Pancreas (tissue), 10 donors: ENCODE results near the gene CASP10. TPM values are rescaled to one million over a fixed set of nuclear protein-coding genes. Genes with fewer than 3 reads are reported as not detected.

ENCODE experiments used
- ATAC-seq, 4 donors: fragments of 200-7000 bp; cut with Tn5 transposase; one replicate each; pipeline versions ENCODE4 v1.8.0 to v1.9.1; 2020; ENCODE audit warnings: mild to moderate bottlenecking in 4 of 4, moderate library complexity in 4 of 4
- DNase-seq, 6 donors: peaks; one replicate each; pipeline ENCODE4 v3.0.0-alpha.2; 2020
- FAIRE-seq: peaks from 2 replicates; lab custom pipeline; 2012; peaks lifted over from hg19 to GRCh38; lab: Jason Lieb, UNC
- H3K27ac ChIP-seq, 4 donors: fragments of 200-600 bp; sonication (generic); 1 replicate in 3 of 4; 2 replicates in 1 of 4; pipeline versions ENCODE4 v1.5.0 to v1.8.0; 2020
- H3K27me3 ChIP-seq, 4 donors: fragments of 200-600 bp; one replicate each; pipeline ENCODE4 v1.8.0; 2021
- H3K36me3 ChIP-seq, 3 donors: fragments of 200-600 bp; sonication (generic) in 1 of 3; one replicate each; pipeline versions ENCODE4 v1.5.0 to v1.8.0; 2020 to 2021
- H3K4me1 ChIP-seq, 3 donors: fragments of 200-600 bp; one replicate each; pipeline ENCODE4 v1.8.0; 2021
- H3K4me3 ChIP-seq, 4 donors: fragments of 200-600 bp; sonication (generic) in 2 of 4; one replicate each; pipeline versions ENCODE4 v1.5.0 to v1.8.0; 2020 to 2021
- H3K9me3 ChIP-seq, 4 donors: fragments of 200-600 bp; one replicate each; pipeline ENCODE4 v1.8.0; 2021
- CTCF ChIP-seq, 4 donors: fragments of 200-600 bp; sonication (generic) in 3 of 4; IDR thresholded peaks; one replicate each; pipeline versions ENCODE4 v1.5.0 to v1.8.0; 2021; ENCODE audit warnings: antibody characterized with exemption in 4 of 4
- WGBS, 2 donors: extraction: QIAGEN DNeasy Blood & Tissue Kit; methylation state at CpG; one replicate each; pipeline ENCODE4 v1.1.7; 2013; 5-methylcytosine and 5-hydroxymethylcytosine counted together
- intact Hi-C, 3 donors: fragments of 100-400 bp; cut with DNase I; formaldehyde crosslinking; loops; one replicate each; pipeline versions ENCODE4 v1.11.1 to v1.14.2; 2022
- polyA plus RNA-seq, 2 donors: library from polyadenylated mRNA; stranded (reverse); fragments of 200-250 nt; gene quantifications; one replicate each; pipeline ENCODE4 v1.2.3, GENCODE V29; 2013
- total RNA-seq, 6 donors: library from RNA; stranded (reverse); fragmentation: NEBNext Ultra II Directional in 4 of 6; extraction: Animal tissue kit (Norgen Biotek cat#: 25700) in 4 of 6; gene quantifications; one replicate each; pipeline versions ENCODE4 v1.2.1 to v1.2.4, GENCODE V29; 2021 to 2023
- donor health status: healthy with polysubstance abuse.
- donor health status: DM: no; HTN: no; CAD: no; lungs with moderate emphysema.
- donor health status: DM: no; HTN: no; CAD: no.
- donor health status: control.
- donor health status: control.
- donor health status: Bipolar disorder and iron deficiency.
- donor health status: DM: yes; HTN: yes; CAD: no.
- donor health status: DM: no; HTN: no; CAD: no.
- donor health status: DM: no; HTN: no; CAD: no.
- donor health status: DM: yes; HTN: yes; CAD: no.

CASP10 gene
- total and polyA plus RNA-seq, 8 donors = 3.0 to 11.7 (median 5.1) TPM

GRCh38 chr2:201196003-201196402, 13.1 kb downstream of the CASP10 start:
- intact Hi-C loops = no loop called here
- FAIRE-seq (no peak), ATAC-seq (no peak), DNase-seq (no peak)
- no peak overlapping the region for H3K27ac ChIP-seq
- no peaks in the 10 kb centered on the region for H3K9me3 ChIP-seq
- no peaks in the 10 kb centered on the region for H3K4me1 ChIP-seq
- no peaks in the 10 kb centered on the region for H3K27me3 ChIP-seq
- no peak for TF ChIP-seq CTCF (IDR thresholded peaks at IDR 0.05)
- 78 to 84% methylated on average over 3 of the region's 3 CpGs for WGBS, 2 donors
- H3K4me3 ChIP-seq = no peak overlapping the region
- H3K36me3 ChIP-seq = peaks cover 0 to 10% (median 0%) of the 10 kb centered on the region in 3 donors

- Histone ChIP-seq H3K27me3 (no peaks in the 10 kb centered on the region), H3K4me3 (no peak overlapping the region), H3K9me3 (no peaks in the 10 kb centered on the region), H3K36me3 (peaks cover 0 to 10% (median 0%) of the 10 kb centered on the region in 3 donors), H3K4me1 (no peaks in the 10 kb centered on the region), H3K27ac (no peak overlapping the region)
- FAIRE-seq (no peak), DNase-seq (no peak), ATAC-seq (no peak)
- intact Hi-C loops = no loop called here
- 93 to 95% methylated on average over 1 of the region's 1 CpG for WGBS, 2 donors
- no peak for TF ChIP-seq CTCF (IDR thresholded peaks at IDR 0.05)
These were observed 13.9 kb downstream of the CASP10 start for GRCh38 chr2:201196803-201197202.

- ATAC-seq = no peak
- peaks cover 0 to 10% (median 0%) of the 10 kb centered on the region in 3 donors for H3K36me3 ChIP-seq
- FAIRE-seq = no peak
- intact Hi-C loops = no loop called here
- no peaks in the 10 kb centered on the region for H3K9me3 ChIP-seq
- no peak overlapping the region for H3K4me3 ChIP-seq
- no peaks in the 10 kb centered on the region for H3K27me3 ChIP-seq
- H3K4me1 ChIP-seq = no peaks in the 10 kb centered on the region
- no peak for TF ChIP-seq CTCF (IDR thresholded peaks at IDR 0.05)
- no peak overlapping the region for H3K27ac ChIP-seq
- WGBS, 2 donors = 78 to 80% methylated on average over 4 of the region's 4 CpGs
- no peak for DNase-seq
These were observed 14.8 kb downstream of the CASP10 start for GRCh38 chr2:201197781-201198180.

- peaks cover 0 to 8% (median 0%) of the 10 kb centered on the region in 3 donors for H3K36me3 ChIP-seq
- FAIRE-seq = no peak
- intact Hi-C loops = no loop called here
These were observed 16.9 kb downstream of the CASP10 start for GRCh38 chr2:201199847-201200246.

More at GRCh38 chr2:201199847-201200246, 16.9 kb downstream of the CASP10 start:
- H3K27me3 ChIP-seq = no peaks in the 10 kb centered on the region
- no peaks in the 10 kb centered on the region for H3K4me1 ChIP-seq
- no peak for ATAC-seq
- 78 to 85% methylated on average over 5 of the region's 5 CpGs for WGBS, 2 donors
- no peak for TF ChIP-seq CTCF (IDR thresholded peaks at IDR 0.05)
- no peaks in the 10 kb centered on the region for H3K9me3 ChIP-seq
- H3K4me3 ChIP-seq = no peak overlapping the region
- no peak for DNase-seq
- H3K27ac ChIP-seq = no peak overlapping the region
